H1 (cell line): ENCODE data around the gene UCN3. TPM values are rescaled to one million over a fixed set of nuclear protein-coding genes. Genes with fewer than 3 reads are reported as not detected.

Source experiments
- ASH2L ChIP-seq: fragments of 200-600, 300-600 bp; sonication (generic); IDR thresholded peaks from one replicate; pipeline ENCODE4 v1.7.1; 2017; ENCODE audit warnings: low read length
- CBX5 ChIP-seq: fragments of 300-800, 300-1000 bp; sonication (generic); IDR thresholded peaks from 2 replicates; pipeline ENCODE4 v1.7.1; 2016; ENCODE audit warnings: antibody characterized with exemption, low read length, low read depth
- CBX8 ChIP-seq: fragments of 300-800, 300-1000 bp; sonication (generic); IDR thresholded peaks from 2 replicates; pipeline ENCODE4 v1.7.1; 2016; ENCODE audit warnings: low read depth, low read length, borderline replicate concordance
- JUN ChIP-seq: IDR thresholded peaks from 2 replicates; pipeline ENCODE4 v1.6.1; 2011; ENCODE audit warnings: low read depth, mild to moderate bottlenecking, improper control_type of control experiment, low read length
- KDM1A ChIP-seq: fragments of 200-600, 300-600 bp; sonication (generic); IDR thresholded peaks from 2 replicates; pipeline ENCODE4 v1.7.1; 2016; ENCODE audit warnings: mild to moderate bottlenecking, low read length, borderline replicate concordance
- SIN3A ChIP-seq, 2 experiments: IDR thresholded peaks in 1 of 2; conservative IDR thresholded peaks in 1 of 2; 2 replicates each; pipeline ENCODE4 v1.6.1; 2011 to 2012; ENCODE audit warnings: low read length in 2 of 2, improper control_type of control experiment in 1 of 2, low read depth in 1 of 2, mild to moderate bottlenecking in 1 of 2
- polyA plus RNA-seq, 7 experiments: library from polyadenylated mRNA; depleted of rRNA in 3 of 7; stranded (reverse) in 5 of 7; unstranded in 2 of 7; fragments of >200 nt in 5 of 7; fragments of 200-250 nt in 2 of 7; gene quantifications; 1 replicate in 5 of 7; 2 replicates in 1 of 7; 4 replicates in 1 of 7; pipeline versions ENCODE4 v1.2.1 to v1.2.3, GENCODE V29; 2011 to 2013; ENCODE audit warnings: missing spikeins in 2 of 7, mixed read lengths in 2 of 7
- total RNA-seq: library from RNA; stranded (reverse); fragmentation: NEBNext Ultra II Directional; extraction: Animal tissue kit (Norgen Biotek cat#: 25700); gene quantifications from 2 replicates; pipeline ENCODE4 v1.2.1, GENCODE V29; 2021
- TF ChIP-seq, protein P1 (sequence below): fragments of 300-600 bp; sonication (generic); IDR thresholded peaks from 2 replicates; pipeline ENCODE4 v1.7.1; 2012; ENCODE audit warnings: low read length, moderate library complexity, mild to moderate bottlenecking, inconsistent platforms; ENCODE audit not compliant: insufficient replicate concordance

The UCN3 gene
- total and polyA plus RNA-seq, 2 of the 8 experiments (the other 6 are each of a cell fraction or from before 2014, with no cell fraction given), result not detected

DNA sequence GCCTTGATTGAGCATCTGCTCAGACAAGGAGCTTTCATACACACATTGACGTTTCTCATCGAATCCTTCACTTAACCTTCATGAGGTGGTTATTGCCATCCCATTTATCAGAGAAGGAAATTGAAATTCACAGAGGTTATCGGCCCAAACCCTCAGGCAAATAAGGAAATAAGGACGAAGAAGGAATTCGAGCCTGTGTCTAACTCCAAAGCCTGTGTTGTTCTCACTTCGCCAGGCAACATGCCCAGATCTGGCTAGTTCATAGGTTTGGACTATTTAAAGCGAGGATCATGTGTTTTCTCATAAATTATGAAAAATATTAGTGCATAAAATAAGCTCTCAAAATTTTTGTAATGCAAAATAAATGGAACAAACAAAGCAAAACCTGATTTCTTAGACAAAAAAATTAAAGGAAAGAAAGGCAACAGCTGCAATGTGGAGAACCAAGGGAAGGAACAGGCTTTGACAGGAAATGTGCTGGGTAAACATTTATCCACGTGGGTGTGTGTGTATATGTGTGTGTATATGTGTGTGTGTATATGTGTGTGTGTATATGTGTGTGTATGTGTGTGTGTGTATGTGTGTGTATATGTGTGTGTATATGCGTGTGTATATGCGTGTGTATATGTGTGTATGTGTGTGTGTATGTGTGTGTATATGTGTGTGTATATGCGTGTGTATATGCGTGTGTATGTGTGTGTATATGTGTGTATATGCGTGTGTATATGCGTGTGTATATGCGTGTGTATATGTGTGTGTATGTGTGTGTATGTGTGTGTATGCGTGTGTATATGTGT, 4.8 kb downstream of the UCN3 start (continued):
- no peak for TF ChIP-seq CBX8
- TF ChIP-seq, protein P1, sequence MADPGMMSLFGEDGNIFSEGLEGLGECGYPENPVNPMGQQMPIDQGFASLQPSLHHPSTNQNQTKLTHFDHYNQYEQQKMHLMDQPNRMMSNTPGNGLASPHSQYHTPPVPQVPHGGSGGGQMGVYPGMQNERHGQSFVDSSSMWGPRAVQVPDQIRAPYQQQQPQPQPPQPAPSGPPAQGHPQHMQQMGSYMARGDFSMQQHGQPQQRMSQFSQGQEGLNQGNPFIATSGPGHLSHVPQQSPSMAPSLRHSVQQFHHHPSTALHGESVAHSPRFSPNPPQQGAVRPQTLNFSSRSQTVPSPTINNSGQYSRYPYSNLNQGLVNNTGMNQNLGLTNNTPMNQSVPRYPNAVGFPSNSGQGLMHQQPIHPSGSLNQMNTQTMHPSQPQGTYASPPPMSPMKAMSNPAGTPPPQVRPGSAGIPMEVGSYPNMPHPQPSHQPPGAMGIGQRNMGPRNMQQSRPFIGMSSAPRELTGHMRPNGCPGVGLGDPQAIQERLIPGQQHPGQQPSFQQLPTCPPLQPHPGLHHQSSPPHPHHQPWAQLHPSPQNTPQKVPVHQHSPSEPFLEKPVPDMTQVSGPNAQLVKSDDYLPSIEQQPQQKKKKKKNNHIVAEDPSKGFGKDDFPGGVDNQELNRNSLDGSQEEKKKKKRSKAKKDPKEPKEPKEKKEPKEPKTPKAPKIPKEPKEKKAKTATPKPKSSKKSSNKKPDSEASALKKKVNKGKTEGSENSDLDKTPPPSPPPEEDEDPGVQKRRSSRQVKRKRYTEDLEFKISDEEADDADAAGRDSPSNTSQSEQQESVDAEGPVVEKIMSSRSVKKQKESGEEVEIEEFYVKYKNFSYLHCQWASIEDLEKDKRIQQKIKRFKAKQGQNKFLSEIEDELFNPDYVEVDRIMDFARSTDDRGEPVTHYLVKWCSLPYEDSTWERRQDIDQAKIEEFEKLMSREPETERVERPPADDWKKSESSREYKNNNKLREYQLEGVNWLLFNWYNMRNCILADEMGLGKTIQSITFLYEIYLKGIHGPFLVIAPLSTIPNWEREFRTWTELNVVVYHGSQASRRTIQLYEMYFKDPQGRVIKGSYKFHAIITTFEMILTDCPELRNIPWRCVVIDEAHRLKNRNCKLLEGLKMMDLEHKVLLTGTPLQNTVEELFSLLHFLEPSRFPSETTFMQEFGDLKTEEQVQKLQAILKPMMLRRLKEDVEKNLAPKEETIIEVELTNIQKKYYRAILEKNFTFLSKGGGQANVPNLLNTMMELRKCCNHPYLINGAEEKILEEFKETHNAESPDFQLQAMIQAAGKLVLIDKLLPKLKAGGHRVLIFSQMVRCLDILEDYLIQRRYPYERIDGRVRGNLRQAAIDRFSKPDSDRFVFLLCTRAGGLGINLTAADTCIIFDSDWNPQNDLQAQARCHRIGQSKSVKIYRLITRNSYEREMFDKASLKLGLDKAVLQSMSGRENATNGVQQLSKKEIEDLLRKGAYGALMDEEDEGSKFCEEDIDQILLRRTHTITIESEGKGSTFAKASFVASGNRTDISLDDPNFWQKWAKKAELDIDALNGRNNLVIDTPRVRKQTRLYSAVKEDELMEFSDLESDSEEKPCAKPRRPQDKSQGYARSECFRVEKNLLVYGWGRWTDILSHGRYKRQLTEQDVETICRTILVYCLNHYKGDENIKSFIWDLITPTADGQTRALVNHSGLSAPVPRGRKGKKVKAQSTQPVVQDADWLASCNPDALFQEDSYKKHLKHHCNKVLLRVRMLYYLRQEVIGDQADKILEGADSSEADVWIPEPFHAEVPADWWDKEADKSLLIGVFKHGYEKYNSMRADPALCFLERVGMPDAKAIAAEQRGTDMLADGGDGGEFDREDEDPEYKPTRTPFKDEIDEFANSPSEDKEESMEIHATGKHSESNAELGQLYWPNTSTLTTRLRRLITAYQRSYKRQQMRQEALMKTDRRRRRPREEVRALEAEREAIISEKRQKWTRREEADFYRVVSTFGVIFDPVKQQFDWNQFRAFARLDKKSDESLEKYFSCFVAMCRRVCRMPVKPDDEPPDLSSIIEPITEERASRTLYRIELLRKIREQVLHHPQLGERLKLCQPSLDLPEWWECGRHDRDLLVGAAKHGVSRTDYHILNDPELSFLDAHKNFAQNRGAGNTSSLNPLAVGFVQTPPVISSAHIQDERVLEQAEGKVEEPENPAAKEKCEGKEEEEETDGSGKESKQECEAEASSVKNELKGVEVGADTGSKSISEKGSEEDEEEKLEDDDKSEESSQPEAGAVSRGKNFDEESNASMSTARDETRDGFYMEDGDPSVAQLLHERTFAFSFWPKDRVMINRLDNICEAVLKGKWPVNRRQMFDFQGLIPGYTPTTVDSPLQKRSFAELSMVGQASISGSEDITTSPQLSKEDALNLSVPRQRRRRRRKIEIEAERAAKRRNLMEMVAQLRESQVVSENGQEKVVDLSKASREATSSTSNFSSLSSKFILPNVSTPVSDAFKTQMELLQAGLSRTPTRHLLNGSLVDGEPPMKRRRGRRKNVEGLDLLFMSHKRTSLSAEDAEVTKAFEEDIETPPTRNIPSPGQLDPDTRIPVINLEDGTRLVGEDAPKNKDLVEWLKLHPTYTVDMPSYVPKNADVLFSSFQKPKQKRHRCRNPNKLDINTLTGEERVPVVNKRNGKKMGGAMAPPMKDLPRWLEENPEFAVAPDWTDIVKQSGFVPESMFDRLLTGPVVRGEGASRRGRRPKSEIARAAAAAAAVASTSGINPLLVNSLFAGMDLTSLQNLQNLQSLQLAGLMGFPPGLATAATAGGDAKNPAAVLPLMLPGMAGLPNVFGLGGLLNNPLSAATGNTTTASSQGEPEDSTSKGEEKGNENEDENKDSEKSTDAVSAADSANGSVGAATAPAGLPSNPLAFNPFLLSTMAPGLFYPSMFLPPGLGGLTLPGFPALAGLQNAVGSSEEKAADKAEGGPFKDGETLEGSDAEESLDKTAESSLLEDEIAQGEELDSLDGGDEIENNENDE, result no peak
- no peak for TF ChIP-seq JUN
- no peak for TF ChIP-seq ASH2L
- no peak for TF ChIP-seq CBX5
- no peak for TF ChIP-seq SIN3A (conservative IDR thresholded peaks at IDR 0.05 in 1 of 2, IDR thresholded peaks at IDR 0.05 in 1 of 2; ENCODE audit: low read depth in 1 of 2, low read length in 2 of 2)
- no peak for TF ChIP-seq KDM1A
- TF ChIP-seq, all 59 proteins: peak for 0
